Measurements from ENCODE around the gene RPL21.
"Not testable (repeated sequence)": the region's sequence is repeated elsewhere in the genome, so short reads cannot be mapped to it uniquely, and the experiment has no call there.

Gene RPL21

GRCh38 chr13:27283906-27284493 lies 32.6 kb downstream of the RPL21 start:
- DNase-seq (ENCODE audit: insufficient read length, low spot score) = peak; percentile 30
- FAIRE-seq = no peak

DNA sequence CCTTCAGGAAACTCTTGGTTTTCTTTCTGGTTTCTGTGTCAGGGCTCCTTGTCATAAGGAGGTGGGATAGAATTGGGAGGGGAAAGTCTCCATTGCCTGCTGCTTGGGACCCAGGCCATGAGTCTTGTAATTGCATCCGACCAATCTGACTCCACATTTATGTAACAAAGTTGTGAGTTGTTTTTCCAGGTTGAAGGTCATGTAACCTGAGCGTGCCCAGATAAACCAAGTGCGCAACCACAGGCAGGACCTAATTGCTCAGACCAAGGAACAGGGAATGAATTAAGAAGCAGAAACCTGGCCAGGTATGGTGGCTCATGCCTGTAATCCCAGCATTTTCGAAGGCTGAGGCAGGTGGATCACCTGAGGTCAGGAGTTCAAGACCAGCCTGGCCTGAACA lies 37.0 kb downstream of the RPL21 start:
- FAIRE-seq (no peak), DNase-seq (ENCODE audit: insufficient read length, low spot score) (no peak)

DNA sequence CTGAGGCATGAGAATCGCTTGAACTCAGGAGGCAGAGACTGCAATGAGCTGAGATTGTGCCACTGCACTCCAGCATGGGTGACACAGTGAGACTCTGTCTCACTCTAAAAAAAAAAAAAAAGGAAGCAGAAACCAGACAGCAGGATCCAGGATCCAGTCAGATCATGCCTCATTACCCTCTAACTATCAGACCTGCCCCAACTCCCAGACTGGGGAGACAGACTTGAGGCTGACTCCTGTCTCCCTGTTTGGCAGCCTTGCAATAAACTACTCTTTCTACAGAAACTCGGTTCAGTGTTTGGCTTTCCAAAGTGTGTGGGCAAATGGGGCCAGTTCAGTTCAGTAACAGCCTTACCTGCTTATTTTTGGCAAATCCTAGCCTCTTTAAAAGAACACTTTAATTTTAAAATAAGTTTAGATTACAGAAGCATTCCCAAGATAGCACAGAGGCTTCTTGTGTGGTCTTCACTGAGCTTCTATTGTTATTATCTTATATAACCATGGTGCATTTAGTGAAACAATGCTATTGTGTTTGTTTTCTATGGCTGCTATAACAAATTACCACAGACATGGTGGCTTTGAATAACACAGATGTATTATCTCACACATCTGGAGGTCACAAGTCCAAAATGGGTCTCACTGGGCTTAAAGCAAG lies 37.8 kb downstream of the RPL21 start:
- DNase-seq (ENCODE audit: insufficient read length, low spot score) = no peak
- no peak for FAIRE-seq

GRCh38 chr13:27290715-27291114 lies 39.4 kb downstream of the RPL21 start:
- no peak for DNase-seq (ENCODE audit: insufficient read length, low spot score)
- no peak for FAIRE-seq

GRCh38 chr13:27291967-27292366 lies 40.6 kb downstream of the RPL21 start:
- FAIRE-seq; DNase-seq (ENCODE audit: insufficient read length, low spot score): not testable (repeated sequence)

DNA sequence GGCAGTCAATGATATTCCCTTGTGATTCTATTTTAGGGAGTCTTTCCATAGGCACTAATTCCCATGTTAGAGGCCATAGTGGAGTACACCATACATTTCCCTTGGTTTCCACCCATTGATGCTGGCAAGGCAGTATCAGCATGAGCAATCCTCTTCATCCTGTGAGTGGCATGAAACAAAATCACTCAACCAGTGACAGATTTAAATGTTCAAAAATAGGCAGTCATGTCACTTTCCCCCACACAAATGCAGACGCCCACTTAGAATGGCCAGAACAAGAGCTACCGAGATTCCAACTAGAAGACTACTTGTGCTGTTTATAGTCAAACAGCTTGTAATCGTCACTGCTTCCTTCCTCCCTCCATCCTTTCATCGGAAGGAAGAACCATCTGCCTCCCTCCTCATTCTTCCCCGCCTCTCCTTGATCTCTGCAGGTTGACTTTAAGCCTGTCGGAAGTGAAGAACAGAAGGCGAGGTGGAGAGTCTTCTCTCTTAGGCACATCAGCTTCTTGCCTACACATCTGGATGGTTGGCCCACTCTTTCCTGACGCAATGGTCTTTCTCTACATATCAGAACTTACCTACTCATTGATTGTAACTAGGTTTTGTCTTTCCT lies 41.8 kb downstream of the RPL21 start:
- FAIRE-seq (no peak), DNase-seq (ENCODE audit: insufficient read length, low spot score) (no peak)

GRCh38 chr13:27293873-27294515 lies 42.6 kb downstream of the RPL21 start:
- DNase-seq (ENCODE audit: insufficient read length, low spot score) (no peak), FAIRE-seq (no peak)

DNA sequence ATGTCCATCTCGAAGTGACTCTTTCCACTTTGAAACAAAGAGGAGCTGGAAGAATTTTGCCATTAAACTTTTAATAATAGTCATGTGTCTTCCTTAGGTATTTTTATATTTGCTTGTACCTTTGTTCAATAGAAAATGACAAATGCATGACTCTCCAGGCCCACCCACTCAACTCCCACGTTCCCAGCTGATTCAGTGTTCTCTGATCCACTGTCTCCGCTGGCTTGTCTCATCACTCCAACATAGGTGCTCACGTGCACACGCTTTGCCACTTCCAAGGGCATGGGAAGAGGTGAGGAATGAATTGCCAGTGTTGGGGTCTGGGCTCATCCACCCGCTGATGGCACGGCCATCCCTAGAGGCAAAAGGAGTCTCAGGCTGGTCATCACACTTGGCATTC lies 43.7 kb downstream of the RPL21 start:
- no peak for DNase-seq (ENCODE audit: insufficient read length, low spot score)
- FAIRE-seq = no peak

GRCh38 chr13:27295660-27296059 lies 44.3 kb downstream of the RPL21 start:
- FAIRE-seq = no peak

GRCh38 chr13:27296496-27296895 lies 45.1 kb downstream of the RPL21 start:
- DNase-seq (ENCODE audit: insufficient read length, low spot score) (no peak), FAIRE-seq (no peak)

More at GRCh38 chr13:27295660-27296059, 44.3 kb downstream of the RPL21 start:
- DNase-seq (ENCODE audit: insufficient read length, low spot score) = no peak

GRCh38 chr13:27298849-27299248 lies 47.5 kb downstream of the RPL21 start:
- DNase-seq (ENCODE audit: insufficient read length, low spot score) (no peak), FAIRE-seq (no peak)

DNA sequence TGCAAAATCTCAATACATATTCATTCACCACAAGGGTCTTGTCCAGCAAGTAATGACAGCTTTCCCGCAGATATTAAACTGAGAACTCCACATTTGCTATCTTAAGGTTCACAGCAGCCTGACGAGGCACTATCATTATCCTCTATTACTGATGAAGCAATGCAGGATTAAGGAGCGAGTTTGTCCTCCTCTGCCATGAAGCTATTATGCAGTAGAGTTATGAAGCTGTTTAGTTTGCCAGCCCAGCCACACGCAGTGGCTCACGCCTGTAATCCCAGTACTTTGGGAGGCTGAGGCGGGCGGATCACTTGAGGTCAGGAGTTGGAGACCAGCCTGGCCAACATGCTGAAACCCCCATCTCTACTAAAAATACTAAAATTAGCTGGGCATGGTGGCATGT lies 49.0 kb downstream of the RPL21 start:
- FAIRE-seq; DNase-seq (ENCODE audit: insufficient read length, low spot score): not testable (repeated sequence)

GRCh38 chr13:27300941-27301586 lies 49.7 kb downstream of the RPL21 start:
- FAIRE-seq (no peak), DNase-seq (ENCODE audit: insufficient read length, low spot score) (no peak)

DNA sequence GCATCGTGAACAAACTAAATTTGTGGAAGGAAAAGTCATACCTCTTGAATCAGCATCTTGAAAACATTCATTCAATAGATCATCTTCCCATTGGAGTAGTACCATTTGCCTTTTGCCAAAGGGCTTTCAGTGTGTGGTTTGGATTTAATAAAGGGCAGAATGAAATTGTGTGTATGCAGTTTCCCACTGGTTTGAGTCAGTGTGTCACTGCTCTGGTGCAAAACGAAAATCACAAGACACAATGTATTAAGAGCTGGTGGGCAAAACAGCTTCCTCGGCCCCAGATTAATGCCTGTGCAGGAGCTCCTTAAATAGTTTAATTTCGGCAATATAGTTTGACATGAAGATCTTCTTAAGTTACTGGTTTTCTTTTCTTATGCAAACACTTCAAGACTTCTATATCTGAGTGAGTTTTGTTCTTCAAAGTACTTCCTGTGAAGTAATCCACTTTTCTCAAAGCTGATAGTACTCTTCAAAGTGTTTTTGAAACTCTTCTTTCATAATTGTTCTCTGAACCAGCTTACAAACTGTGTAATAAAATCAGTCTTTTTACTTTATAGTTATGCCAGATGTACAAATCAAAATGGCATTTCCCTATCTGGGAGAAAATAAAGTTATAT lies 51.4 kb downstream of the RPL21 start:
- DNase-seq (ENCODE audit: insufficient read length, low spot score) = no peak
- no peak for FAIRE-seq

GRCh38 chr13:27304099-27304498 lies 52.7 kb downstream of the RPL21 start:
- FAIRE-seq = no peak
- DNase-seq (ENCODE audit: insufficient read length, low spot score) = no peak

DNA sequence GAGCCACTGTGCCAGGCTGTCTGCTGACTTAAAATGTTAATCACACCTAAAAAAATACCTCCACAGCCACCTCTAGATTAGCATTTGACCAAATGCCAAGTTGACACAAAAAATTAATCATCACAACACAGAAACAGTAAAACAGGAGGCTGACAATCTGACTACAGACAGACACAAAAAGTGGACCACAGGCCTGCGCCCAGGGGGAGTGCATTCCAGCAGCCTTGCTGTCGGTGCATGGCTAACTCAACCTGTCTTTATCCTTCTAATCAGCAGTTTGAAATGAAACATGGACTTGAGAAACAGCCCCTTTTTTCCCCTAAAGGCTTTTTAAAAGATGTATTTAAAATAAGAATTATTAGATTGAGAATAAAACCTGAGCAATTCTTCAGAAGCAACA lies 53.3 kb downstream of the RPL21 start:
- FAIRE-seq (no peak), DNase-seq (ENCODE audit: insufficient read length, low spot score) (no peak)
